ENCODE measurements around the gene IGLL5.

Gene IGLL5

DNA sequence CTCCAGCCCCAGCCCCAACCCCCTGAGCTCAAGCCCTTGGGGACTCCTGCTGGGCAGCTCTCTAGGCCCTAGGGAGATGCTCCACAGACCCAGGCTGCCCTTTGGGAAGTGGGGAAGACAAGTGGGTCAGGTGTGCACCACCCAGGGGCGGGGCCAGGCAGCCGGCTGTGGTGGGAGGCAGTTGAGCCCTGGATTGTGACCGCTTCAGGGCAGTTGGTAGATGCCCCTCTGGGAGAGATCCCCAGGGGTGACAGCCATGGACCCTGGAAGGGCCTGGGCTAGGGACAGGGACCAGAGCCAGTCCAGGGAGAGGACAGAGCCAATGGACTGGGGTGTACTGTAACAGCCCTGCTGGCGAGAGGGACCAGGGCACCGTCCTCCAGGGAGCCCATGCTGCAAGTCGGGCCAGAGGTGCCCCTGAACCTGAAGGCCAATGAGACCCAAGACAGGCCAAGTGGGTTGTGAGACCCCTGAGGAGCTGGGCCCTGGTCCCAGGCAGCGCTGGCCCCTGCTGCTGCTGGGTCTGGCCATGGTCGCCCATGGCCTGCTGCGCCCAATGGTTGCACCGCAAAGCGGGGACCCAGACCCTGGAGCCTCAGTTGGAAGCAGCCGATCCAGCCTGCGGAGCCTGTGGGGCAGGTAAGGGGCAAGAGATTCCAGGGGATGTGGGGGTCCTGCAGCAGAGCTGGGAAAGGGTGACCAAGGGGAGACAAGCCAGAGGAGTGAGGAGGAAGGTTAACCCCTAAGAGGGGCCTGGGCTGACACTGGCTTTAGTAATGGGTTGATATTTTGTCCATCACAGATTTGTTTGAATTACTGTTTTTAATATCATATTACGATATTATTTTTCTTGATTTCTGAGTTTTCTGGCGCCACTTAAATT lies at the start of gene IGLL5:
TSS of gene IGLL5 (plus strand) at position 196 of the 883 bp plus-strand sequence. CDS start at position 434, 238 bp downstream.
- no peak for DNase-seq (ENCODE audit: low spot score)

DNA sequence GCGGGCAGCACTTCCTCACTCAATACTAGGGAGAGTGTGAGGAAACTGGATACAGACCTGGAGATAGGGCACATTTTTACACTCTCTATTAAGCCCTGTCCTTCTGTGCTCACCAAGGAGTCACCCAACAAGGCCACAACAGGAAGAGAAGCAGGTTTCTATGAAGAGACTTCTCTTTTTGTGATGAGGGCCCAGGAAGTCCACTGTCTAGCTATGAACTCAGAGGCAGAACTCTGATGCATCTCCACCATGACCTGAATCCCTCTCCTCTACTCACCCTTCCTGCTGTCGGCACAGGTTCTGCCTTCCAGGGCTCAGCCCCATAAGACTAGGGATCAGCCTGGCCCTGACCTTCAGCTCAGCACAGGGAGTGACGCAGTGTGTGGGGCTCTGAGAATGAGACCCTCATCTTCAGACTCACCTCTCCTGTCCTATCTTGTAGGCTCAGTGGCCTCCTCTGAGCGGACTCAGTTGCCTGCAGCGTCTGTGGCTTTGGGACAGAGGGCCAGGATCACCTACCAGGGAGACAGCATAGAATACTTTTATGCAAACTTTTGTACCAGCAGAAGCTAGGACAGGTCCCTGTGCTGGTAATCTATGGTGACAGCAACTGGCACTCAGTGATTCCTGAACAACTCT lies 49.3 kb upstream of the IGLL5 start:
- DNase-seq (ENCODE audit: low spot score) = no peak

DNA sequence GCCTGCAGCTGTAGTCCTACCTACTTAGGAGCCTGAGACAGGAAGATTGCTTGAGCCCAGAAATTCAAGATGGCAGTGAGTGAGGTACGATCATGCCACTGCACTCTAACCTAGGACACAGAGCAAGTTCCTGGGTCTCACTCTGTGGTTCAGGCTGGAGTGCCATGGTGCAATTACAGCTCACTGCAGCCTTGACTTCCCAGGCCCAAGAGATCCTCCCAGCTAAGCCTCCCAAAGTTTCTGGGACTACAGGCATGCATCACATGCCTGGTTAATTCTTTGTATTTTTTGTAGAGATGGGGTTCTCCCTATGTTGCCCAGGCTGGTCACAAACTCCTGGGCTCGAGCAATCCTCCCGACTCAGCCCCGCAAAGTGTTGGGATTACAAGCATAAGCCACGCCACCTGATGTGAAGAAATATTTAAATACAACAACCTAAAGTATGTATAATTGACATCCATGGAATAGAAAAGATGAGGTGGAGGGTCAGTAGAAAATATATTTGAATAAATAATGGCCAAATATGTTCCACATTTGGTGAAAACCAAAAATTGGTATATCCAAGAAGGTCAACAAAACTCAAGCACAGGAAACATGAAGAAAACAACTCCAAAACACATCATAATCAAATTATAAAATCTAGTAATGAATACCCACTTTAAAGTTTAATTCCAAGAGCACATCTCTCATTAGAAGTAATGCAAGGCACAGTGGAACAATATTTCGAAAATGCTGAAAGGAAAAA lies 47.9 kb upstream of the IGLL5 start:
- DNase-seq (ENCODE audit: low spot score) = no peak

DNA sequence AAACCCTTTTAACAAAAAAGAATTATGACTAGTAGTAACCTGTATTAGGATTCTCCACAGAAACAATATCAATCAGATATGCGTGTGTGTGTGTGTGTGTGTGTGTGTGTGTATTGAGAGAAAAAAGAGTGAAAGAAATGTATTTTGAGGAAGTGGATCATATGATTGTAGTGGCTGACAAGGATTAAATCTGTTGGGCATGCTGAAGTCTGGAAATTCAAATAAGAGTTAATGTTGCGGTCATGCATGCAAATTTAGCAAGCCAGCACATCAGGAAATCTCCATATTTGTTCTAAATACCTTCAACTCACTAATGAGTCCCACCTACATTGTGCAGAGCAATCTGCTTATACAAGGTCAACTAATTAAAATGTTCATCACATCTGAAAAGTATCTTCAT lies 46.8 kb upstream of the IGLL5 start:
- no peak for DNase-seq (ENCODE audit: low spot score)

DNA sequence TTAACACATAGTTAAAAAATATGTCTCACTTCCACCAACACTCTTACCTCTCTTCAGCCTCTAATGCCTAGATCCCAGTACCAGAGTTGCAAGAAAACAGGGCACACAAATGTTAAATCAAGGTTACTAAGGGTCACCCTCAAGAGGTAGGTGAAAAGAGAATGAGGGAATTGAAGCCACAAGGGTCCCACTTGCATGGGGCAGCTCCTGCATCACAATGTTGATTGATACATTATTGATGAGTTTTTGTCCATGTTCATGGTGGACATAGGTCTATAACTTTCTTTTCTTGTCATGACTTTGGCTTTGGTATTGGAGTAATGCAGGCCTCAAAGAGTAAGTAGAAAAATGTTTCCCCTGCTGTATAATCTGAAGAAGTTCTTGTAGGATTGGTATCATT lies 46.0 kb upstream of the IGLL5 start:
- DNase-seq (ENCODE audit: low spot score) = no peak

DNA sequence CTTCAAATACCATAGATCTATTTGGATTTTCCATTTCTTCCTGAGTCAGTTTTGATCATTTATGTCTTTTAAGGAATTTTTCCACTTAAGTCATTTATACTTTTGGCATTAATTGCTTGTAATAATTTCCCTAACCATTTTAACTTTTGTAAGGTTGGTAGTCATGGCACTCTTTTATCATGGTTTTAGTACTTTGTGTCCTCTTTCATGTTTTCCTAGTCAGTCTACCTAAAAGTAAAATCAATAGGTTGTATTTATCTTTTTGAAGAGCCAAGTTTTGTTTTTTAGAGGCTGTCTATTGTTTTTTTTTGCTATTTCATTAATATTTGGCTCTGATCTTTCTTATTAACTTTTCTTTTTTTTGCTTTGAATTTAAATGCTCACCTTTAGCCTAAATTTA lies 45.5 kb upstream of the IGLL5 start:
- DNase-seq (ENCODE audit: low spot score) = no peak

DNA sequence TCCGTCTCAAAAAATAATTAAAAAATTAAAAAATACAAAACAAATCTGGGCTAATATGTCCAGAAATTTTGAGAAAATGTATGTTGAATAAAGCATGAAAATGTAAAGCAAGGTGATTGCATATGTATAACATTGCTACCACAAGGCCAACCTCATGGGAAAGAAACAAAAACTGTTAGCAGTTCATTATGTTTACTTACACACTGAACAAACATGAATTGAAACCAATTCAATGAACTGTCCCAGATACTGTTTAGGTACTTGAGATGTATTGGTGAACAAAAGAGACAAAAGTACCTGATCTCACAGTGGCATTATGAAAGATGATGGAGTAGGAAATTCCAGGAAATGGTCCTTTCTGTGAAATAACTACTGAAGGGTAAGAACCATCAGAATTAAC lies 43.8 kb upstream of the IGLL5 start:
- no peak for DNase-seq (ENCODE audit: low spot score)

DNA sequence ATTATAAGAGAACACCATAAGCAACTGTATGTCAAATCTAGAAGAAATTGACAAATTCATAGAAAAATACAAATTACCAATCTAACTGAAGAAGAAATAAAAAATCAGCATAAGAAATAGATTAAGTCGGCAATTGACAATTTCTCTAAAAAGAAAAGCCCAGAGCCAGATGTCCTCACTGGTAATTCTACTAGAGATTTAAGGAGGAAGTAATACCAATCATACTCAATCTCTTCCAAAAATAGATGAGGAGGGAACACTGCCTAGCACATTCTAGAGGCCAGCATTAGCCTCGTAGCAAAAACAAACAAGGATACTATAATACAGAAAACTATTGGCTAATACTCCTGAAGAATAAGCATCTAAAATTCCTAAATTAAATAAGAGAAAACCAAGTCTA lies 40.4 kb upstream of the IGLL5 start:
- DNase-seq (ENCODE audit: low spot score) = no peak

DNA sequence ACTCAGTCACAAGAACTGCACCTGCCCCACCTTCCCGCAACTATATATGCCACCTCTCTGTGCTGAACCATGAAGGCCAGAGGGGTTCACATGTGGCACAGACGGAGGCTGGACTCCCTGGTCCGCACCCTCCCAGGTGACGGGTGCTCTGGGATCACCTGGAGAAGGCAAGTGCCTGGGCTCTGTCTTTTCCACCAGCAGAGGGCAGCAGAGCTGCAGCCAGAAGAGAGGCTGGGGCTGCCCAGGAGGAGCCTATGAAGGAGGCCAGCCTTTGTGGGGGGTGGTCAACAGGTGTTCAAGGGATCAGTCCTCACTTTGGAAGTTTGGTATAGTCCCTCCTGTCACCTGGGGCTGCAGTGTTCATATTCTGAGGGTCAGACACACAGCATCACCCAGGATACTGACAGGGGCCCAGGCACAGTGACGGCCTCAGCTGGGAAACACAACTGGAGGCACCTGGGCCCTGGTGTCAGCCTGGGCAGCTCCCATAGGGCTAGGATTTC lies 39.2 kb upstream of the IGLL5 start:
- peak; percentile 42 for DNase-seq (ENCODE audit: low spot score)

DNA sequence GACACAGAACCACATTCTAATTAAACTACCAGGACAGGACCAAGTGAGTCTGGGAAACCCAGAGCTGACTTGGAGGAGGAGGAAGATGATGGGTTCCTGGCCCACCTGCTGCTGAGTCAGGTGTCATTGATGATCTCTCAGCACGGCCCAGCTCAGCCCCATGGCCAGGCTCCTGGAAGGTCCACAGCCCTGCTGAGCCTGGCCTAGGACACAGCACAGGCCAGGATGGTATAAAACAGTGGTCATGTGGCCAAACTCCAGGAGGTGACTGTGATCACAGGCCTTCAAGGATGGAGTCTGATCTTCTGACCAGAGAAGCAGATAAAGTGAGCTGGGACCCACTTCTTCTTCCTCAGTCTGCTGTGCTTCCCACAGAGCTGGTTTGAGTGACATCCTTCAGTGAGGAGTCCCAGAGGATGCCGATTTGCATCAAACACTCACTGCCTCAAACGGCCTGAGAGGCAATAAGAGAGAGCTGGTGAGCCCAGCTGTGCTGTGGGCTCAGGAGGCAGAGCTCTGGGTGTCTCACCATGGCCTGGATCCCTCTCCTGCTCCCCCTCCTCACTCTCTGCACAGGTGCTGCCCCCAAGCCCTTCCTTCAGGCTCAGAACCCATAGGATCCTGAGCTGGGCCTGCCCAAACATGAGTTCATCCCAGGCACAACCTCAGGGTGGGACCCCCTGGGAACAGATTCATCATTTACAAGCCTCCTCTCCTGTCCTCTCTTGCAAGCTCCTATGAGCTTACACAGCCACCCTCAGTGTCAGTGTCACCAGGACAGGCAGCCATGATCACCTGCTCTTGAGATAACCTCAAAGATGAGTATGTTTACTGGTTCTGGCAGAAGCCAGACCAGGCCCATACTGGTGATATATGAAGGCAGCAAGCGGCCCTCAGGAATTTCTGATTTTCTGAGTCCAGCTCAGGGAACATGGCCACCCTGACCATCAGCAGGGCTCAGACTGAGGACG lies 37.7 kb upstream of the IGLL5 start:
- no peak for DNase-seq (ENCODE audit: low spot score)

DNA sequence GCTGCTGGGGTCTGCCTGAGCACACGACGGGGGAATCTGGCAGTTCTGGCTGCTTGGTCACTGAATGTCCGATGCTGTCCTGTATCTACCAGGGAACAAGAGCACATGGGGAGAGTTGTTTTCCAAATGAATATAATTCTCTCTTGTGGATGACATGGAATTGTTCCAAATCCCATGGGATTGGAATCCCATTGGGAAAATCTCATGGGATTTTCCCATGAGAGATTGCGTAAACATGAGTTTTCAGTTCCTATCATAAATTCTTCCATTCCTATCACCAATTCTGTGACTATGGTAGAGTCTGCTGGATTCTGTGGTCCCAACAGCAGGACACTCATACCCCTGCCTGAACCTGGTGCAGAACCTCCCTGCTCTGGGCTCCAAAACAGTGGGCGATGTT lies 35.6 kb upstream of the IGLL5 start:
- no peak for DNase-seq (ENCODE audit: low spot score)

DNA sequence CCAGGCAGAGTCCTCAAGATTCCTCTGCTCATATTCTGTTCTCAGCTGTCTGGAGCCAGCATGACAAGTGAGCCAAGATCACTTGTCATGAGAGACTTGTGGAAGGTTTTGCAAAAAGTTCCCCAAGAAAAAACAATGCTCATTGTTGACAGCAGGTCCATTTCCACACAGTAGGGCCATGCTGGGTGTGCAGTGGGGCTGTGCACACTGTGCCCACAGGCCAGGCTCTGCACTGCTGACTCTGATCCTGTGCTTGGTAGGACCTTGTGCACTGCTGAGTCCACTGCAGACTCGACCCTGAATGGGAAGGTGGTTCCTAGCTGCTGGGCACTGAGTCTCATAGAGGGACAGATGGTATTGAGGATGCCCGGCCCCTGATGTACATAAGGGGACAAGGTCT lies 33.9 kb upstream of the IGLL5 start:
- DNase-seq (ENCODE audit: low spot score) = no peak

DNA sequence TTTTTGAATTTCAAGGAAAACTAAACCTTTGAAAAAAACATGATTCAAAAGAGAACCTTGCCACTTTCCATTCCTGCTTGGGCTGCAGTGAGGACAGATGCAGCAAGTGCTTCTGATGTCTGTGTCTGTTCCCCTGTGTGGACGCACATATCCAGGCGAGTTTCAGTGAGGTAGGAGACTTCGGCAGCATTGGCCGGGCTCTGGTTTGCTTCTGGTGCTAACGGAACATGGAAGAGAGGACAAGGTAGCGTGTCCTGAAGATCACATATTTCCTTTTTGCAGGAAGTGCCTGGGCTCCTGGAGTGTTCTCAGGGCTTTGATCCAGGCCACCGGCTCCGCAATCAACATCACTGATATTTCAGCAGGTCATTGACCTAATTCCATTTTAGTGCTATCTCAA lies 33.1 kb upstream of the IGLL5 start:
- no peak for DNase-seq (ENCODE audit: low spot score)

DNA sequence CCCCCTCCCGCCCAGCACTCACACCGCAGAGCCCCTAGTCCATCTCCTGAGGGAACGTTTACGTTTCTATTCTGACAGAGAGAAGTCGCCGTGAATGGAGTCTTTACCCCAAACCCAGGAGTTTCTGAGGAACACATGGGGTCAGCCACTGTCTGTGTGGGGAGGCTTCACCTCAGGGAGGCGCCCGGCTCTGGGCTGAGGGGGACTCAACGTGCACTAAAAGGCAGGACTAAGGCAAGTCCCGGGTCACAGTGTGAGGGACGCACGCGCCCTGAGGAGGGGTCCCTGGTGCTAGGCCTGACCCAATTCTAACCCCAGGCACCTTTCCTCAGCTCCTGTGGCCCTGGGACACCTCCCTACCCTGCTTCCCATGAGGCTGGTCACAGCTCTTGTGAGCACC lies 32.5 kb upstream of the IGLL5 start:
- no peak for DNase-seq (ENCODE audit: low spot score)

DNA sequence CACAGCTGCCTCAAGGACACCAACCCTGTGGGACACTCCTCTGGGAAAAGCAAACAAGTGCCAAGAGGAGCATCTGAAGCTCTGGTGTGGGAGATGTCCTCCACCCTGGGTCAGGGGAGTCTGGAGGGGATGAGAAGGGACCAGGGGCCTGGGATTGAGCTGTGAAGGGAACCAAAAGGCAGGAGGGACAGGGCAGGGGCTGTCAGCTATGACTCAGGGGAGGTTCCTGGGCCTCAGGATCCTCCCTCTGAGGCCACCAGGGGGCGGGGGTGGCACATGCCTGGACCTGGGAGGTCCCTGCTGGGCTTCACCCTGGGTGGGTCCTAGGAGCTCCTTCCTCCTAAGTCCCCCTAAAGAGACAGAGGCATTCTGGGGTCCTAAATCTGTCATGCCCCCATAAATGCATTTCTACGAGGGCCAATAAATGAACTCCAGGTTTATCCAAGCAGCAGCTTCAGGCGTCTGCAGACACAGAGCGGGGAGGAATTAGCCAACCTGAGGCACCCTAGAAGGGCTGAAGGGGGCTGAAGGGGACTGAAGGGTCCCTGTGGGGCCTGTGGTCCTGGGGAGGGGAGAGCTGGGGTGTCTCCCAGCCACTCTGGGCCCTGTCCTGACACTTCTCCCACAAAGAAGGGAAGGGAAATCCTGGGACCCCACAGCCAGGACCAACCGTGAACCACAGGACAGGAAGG lies 31.9 kb upstream of the IGLL5 start:
- peak; percentile 20 for DNase-seq (ENCODE audit: low spot score)

DNA sequence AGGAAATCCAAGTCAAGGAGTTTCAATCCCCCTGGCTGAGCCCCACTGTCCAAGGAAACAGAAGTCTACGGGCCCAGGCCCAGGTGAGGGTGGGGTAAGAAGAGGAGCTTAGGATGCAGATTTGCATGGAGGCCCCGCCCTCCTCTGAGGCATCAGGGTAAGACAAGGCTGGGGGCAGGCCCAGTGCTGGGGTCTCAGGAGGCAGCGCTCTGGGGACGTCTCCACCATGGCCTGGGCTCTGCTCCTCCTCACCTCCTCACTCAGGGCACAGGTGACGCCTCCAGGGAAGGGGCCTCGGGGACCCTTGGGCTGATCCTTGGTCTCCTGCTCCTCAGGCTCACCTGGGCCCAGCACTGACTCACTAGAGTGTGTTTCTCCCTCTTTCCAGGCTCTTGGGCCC lies 31.3 kb upstream of the IGLL5 start:
- DNase-seq (ENCODE audit: low spot score) = no peak

DNA sequence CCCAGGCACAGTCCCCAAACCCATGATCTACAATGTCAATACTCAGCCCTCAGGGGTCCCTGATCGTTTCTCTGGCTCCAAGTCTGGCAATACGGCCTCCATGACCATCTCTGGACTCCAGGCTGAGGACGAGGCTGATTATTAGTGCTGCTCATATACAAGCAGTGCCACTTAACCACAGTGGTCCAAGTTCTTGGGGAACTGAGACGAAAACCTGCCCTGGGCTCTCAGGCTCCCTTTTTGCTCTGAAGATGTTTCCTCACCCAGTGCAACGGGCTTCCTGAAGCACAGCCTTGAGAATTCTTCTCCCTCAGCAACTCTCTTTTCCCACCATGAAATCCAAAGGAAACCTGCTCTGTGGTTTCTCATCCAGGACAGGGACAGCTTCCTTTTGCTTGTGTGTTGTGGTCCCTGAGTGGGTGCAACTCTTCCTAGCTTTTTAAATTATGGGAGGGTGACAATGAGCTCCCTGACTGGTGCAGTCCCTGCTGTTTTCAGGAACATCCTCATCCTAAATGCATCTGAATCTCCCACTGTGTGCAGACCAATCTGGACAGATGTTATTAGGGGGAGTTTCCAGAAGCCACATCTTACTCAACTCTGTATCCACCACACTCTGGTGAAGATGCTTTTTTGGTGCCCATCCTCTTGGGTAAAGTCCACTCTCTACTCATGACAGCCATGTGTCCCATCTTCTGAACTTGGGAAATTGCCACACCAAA lies 30.6 kb upstream of the IGLL5 start:
- no peak for DNase-seq (ENCODE audit: low spot score)

DNA sequence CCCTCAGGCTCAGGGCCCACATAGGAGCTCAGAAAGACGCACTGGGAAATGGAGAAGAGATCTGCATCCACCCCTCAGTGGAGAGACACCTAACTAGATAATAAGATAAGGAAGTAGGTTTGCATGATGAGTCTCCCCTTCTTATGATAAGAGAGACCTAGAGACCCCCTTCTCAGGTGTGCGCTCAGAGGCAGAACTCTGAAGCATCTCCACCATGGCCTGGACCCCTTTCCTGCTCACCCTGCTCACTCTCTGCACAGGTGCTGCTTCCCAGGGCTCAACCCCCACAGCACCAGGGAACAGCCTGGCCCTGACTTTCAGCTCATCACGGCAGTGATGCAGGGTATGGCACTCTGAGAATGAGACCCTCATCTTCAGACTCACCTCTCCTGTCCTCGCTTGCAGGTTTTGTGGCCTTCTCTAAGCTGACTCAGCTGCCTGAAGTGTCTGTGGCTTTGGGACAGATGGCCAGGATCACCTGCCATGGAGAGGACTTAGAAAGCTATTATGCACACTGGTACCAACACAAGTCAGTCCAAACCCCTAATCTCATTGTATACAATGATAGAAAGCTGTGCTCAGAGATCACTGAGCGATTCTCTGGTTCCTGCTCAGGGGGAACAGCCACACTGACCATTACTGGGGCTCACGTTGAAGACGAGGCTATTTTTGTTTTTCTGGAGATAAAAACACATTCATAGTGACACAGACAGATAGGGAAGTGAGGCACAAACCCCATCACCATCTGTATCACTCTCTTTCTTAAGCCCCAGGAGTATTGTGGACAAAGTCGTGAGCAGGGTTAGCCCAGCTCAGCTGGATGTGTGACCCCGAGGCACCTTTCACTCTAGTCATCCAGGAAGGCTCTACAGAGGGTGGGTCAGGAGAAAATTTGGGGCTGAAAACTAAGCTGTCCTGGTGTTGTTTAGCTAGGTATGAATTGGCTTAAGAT lies 29.7 kb upstream of the IGLL5 start:
- DNase-seq (ENCODE audit: low spot score) = no peak

DNA sequence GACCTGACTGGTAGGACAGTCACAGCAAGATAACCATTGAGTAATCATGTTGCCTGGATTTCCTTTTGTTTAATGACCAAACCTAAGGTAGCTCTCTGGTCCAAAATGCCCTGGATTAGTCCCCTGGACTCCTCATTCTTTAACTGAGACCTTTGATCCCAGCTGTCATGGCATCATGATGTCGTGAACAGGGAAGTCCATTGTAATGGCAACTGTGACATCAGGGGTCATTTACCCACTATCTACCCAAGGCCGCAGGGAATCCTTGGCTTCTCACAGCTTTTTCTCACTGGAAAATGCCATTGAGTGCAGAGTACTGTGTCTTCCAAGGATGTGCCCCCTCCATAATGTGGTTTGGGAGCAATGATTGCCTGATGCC lies 29.1 kb upstream of the IGLL5 start:
- no peak for DNase-seq (ENCODE audit: low spot score)

All from AG08395 (cell line).